Kidney (tissue), 14 donors: ENCODE measurements around the gene GAS7. TPM values are rescaled to one million over a fixed set of nuclear protein-coding genes. Genes with fewer than 3 reads are reported as not detected.

Experiments used
- DNase-seq, 5 donors: peaks; one replicate each; pipeline ENCODE4 v3.0.0-alpha.2; 2013 to 2020
- FAIRE-seq: peaks from 2 replicates; lab custom pipeline; 2012; peaks lifted over from hg19 to GRCh38; lab: Jason Lieb, UNC
- H3K27ac ChIP-seq, 2 donors: one replicate each; pipeline ENCODE4 v1.7.0; 2013; ENCODE audit warnings: low read depth in 2 of 2, low read length in 2 of 2, inconsistent platforms in 1 of 2
- H3K27me3 ChIP-seq: one replicate; pipeline ENCODE4 v1.7.1; 2013; ENCODE audit warnings: low read length, inconsistent platforms; ENCODE audit not compliant: control insufficient read depth, insufficient read depth
- H3K36me3 ChIP-seq, 3 donors: one replicate each; pipeline versions ENCODE4 v1.7.0 to v1.7.1; 2013; ENCODE audit warnings: low read length in 3 of 3, control low read depth in 1 of 3, inconsistent platforms in 1 of 3; ENCODE audit not compliant: insufficient read depth in 3 of 3, control insufficient read depth in 2 of 3
- H3K4me1 ChIP-seq, 3 donors: one replicate each; pipeline versions ENCODE4 v1.7.0 to v1.7.1; 2013; ENCODE audit warnings: low read length in 3 of 3, inconsistent platforms in 1 of 3, low read depth in 1 of 3; ENCODE audit not compliant: control insufficient read depth in 2 of 3, insufficient read depth in 2 of 3
- H3K4me3 ChIP-seq, 3 donors: one replicate each; pipeline versions ENCODE4 v1.7.0 to v1.8.1; 2013; ENCODE audit warnings: low read length in 3 of 3, control low read depth in 1 of 3, inconsistent platforms in 1 of 3
- H3K9ac ChIP-seq, 3 donors: one replicate each; pipeline versions ENCODE4 v1.7.0 to v1.7.1; 2013; ENCODE audit warnings: low read length in 3 of 3, control low read depth in 1 of 3, inconsistent platforms in 1 of 3
- H3K9me3 ChIP-seq, 3 donors: one replicate each; pipeline versions ENCODE4 v1.7.0 to v1.7.1; 2013; ENCODE audit warnings: low read length in 3 of 3, control low read depth in 1 of 3, inconsistent platforms in 1 of 3; ENCODE audit not compliant: control insufficient read depth in 2 of 3, insufficient read depth in 1 of 3
- CTCF ChIP-seq: IDR thresholded peaks from 3 replicates; pipeline ENCODE4 v1.5.1; 2012; ENCODE audit warnings: mild to moderate bottlenecking, moderate library complexity, borderline replicate concordance; ENCODE audit not compliant: insufficient read depth; ENCODE audit errors: extremely low read depth
- intact Hi-C: fragments of 100-400 bp; cut with DNase I; formaldehyde crosslinking; loops from one replicate; pipeline ENCODE4 v1.11.1; 2022
- polyA plus RNA-seq: library from polyadenylated mRNA; stranded (reverse); fragments of 350-450 nt; fragmentation: Illumina TruSeq; extraction: RNeasy Lipid Tissue Mini Kit (QIAGEN cat#74804); gene quantifications from one replicate; pipeline ENCODE4 v1.2.3, GENCODE V29; 2014; ENCODE audit warnings: low read depth, low replicate concordance; ENCODE audit not compliant: insufficient read depth
- total RNA-seq: library from RNA; stranded (reverse); fragmentation: NEBNext Ultra II Directional; extraction: Animal tissue kit (Norgen Biotek cat#: 25700); gene quantifications from one replicate; pipeline ENCODE4 v1.2.1, GENCODE V29; 2021
- donor health status: control.
- donor health status: control.
- donor health status: control.
- donor health status: control.
- donor health status: control.
- donor health status: DM: yes; HTN: yes; CAD: no.
- donor health status: Normal renal cell carcinoma (clear cell type).

The GAS7 gene
- total and polyA plus RNA-seq, 2 donors from 2014 or later: 1.1 to 20.5 TPM

GRCh38 chr17:10216213-10216938 is 18.0 kb upstream of the GAS7 start:
- H3K4me3 ChIP-seq: no peak overlapping the region
- H3K27ac ChIP-seq: no peak overlapping the region
- no peak overlapping the region for H3K9ac ChIP-seq
- peaks cover 0 to 4% (median 0%) of the 10 kb centered on the region in 3 donors for H3K9me3 ChIP-seq
- H3K36me3 ChIP-seq: no peaks in the 10 kb centered on the region
- FAIRE-seq: no peak
- TF ChIP-seq CTCF: no peak
- intact Hi-C loops: no loop called here
- peak in 4 of 5 donors; percentile 45 to 61 (median 59) for DNase-seq
- no peaks in the 10 kb centered on the region for H3K27me3 ChIP-seq
- no peaks in the 10 kb centered on the region for H3K4me1 ChIP-seq

- no peaks in the 10 kb centered on the region for H3K4me1 ChIP-seq
- no peaks in the 10 kb centered on the region for H3K27me3 ChIP-seq
- no peak overlapping the region for H3K4me3 ChIP-seq
- intact Hi-C loops: no loop called here
- no peaks in the 10 kb centered on the region for H3K36me3 ChIP-seq
- no peak for FAIRE-seq
- no peak overlapping the region for H3K9ac ChIP-seq
- H3K27ac ChIP-seq: no peak overlapping the region
- no peak for DNase-seq
- no peak for TF ChIP-seq CTCF
- peaks cover 0 to 4% (median 0%) of the 10 kb centered on the region in 3 donors for H3K9me3 ChIP-seq
Observed at GRCh38 chr17:10215286-10215685, 16.9 kb upstream of the GAS7 start.

GRCh38 chr17:10211666-10212065 is 13.3 kb upstream of the GAS7 start:
- no peak for TF ChIP-seq CTCF
- intact Hi-C loops: no loop called here
- no peaks in the 10 kb centered on the region for H3K9me3 ChIP-seq
- no peaks in the 10 kb centered on the region for H3K27me3 ChIP-seq
- H3K27ac ChIP-seq: no peak overlapping the region
- no peak overlapping the region for H3K9ac ChIP-seq
- H3K36me3 ChIP-seq: no peaks in the 10 kb centered on the region
- FAIRE-seq: no peak
- no peak for DNase-seq
- peaks cover 0 to 2% (median 0%) of the 10 kb centered on the region in 3 donors for H3K4me1 ChIP-seq
- no peak overlapping the region for H3K4me3 ChIP-seq
